Neural cell (in vitro differentiated cells): ENCODE data around the gene PFKFB3. TPM values are rescaled to one million over a fixed set of nuclear protein-coding genes. Genes with fewer than 3 reads are reported as not detected.

Experiments used
- H2AFZ ChIP-seq: fragments of 200-600, 300-800 bp; sonication (generic), shearing (Covaris generic); 2 replicates; pipeline ENCODE4 v1.6.0; 2014; ENCODE audit warnings: low read depth, mild to moderate bottlenecking, antibody characterized with exemption, low read length, moderate library complexity
- H3F3A ChIP-seq: fragments of 200-600 bp; shearing (Covaris generic); 2 replicates; pipeline ENCODE4 v1.6.1; 2016; ENCODE audit warnings: mild to moderate bottlenecking, moderate library complexity, mixed read lengths, antibody characterized with exemption, low read length; ENCODE audit not compliant: insufficient read depth, poor library complexity, severe bottlenecking
- H3K27ac ChIP-seq: fragments of 200-600, 300-800 bp; sonication (generic), shearing (Covaris generic); 2 replicates; pipeline ENCODE4 v1.5.1; 2014; ENCODE audit warnings: mild to moderate bottlenecking, low read length, moderate library complexity
- H3K27me3 ChIP-seq: fragments of 300-800, 200-600 bp; sonication (generic), shearing (Covaris generic); 2 replicates; pipeline ENCODE4 v1.6.0; 2014; ENCODE audit warnings: mild to moderate bottlenecking, low read depth, low read length, moderate library complexity; ENCODE audit not compliant: insufficient read depth
- H3K36me3 ChIP-seq: fragments of 300-800, 200-600 bp; sonication (generic), shearing (Covaris generic); 2 replicates; pipeline ENCODE4 v1.5.1; 2014; ENCODE audit warnings: mild to moderate bottlenecking, antibody characterized with exemption, low read length, moderate library complexity; ENCODE audit not compliant: insufficient read depth
- H3K4me2 ChIP-seq: fragments of 300-800, 200-600 bp; sonication (generic), shearing (Covaris generic); 2 replicates; pipeline ENCODE4 v1.6.0; 2014; ENCODE audit warnings: mild to moderate bottlenecking, low read length
- H3K4me3 ChIP-seq: fragments of 300-800, 200-600 bp; sonication (generic), shearing (Covaris generic); 2 replicates; pipeline ENCODE4 v1.5.1; 2014; ENCODE audit warnings: mild to moderate bottlenecking, low read length, moderate library complexity
- H3K79me2 ChIP-seq: fragments of 200-600 bp; shearing (Covaris generic); replicated peaks from 2 replicates; pipeline ENCODE4 v1.6.0; 2014; ENCODE audit warnings: mild to moderate bottlenecking, low read length, moderate library complexity; ENCODE audit not compliant: insufficient read depth
- H3K9ac ChIP-seq: fragments of 300-800, 200-600 bp; sonication (generic), shearing (Covaris generic); 2 replicates; pipeline ENCODE4 v1.6.1; 2016; ENCODE audit warnings: mild to moderate bottlenecking, low read length, mixed read lengths
- H3K9me2 ChIP-seq: fragments of 200-600 bp; shearing (Covaris generic); 2 replicates; pipeline ENCODE4 v1.6.1; 2016; ENCODE audit warnings: mild to moderate bottlenecking, low read length, mixed read lengths; ENCODE audit not compliant: insufficient read depth
- H3K9me3 ChIP-seq: fragments of 200-600, 300-800 bp; sonication (generic), shearing (Covaris generic); 2 replicates; pipeline ENCODE4 v1.6.1; 2016; ENCODE audit warnings: mild to moderate bottlenecking, mixed run types, low read length, moderate library complexity, mixed read lengths
- H4K20me1 ChIP-seq: fragments of 200-600 bp; shearing (Covaris generic); 2 replicates; pipeline ENCODE4 v1.6.1; 2016; ENCODE audit warnings: mild to moderate bottlenecking, mixed run types; ENCODE audit not compliant: insufficient read depth
- CTCF ChIP-seq: fragments of 450-650 bp; IDR thresholded peaks from 2 replicates; pipeline ENCODE4 v1.5.1; 2014; ENCODE audit warnings: antibody characterized with exemption, mild to moderate bottlenecking, moderate library complexity; ENCODE audit not compliant: poor library complexity, severe bottlenecking
- EP300 ChIP-seq: fragments of 450-650 bp; conservative IDR thresholded peaks from 2 replicates; pipeline ENCODE4 v1.6.1; 2014; ENCODE audit warnings: antibody characterized with exemption, mild to moderate bottlenecking, moderate library complexity; ENCODE audit not compliant: poor library complexity, severe bottlenecking
- EZH2 ChIP-seq: fragments of 200-600, 300-800 bp; shearing (Covaris generic), sonication (generic); IDR thresholded peaks from 2 replicates; pipeline ENCODE4 v1.6.1; 2014; ENCODE audit warnings: antibody characterized with exemption, low read length, borderline replicate concordance, mild to moderate bottlenecking; ENCODE audit not compliant: insufficient read depth, poor library complexity, severe bottlenecking
- MXI1 ChIP-seq: fragments of 450-650 bp; conservative IDR thresholded peaks from 2 replicates; pipeline ENCODE4 v1.6.1; 2014; ENCODE audit warnings: antibody characterized with exemption, mild to moderate bottlenecking; ENCODE audit not compliant: poor library complexity, severe bottlenecking
- POLR2AphosphoS5 ChIP-seq: IDR thresholded peaks from 2 replicates; pipeline ENCODE4 v1.6.1; 2012
- RAD21 ChIP-seq: fragments of 450-650 bp; conservative IDR thresholded peaks from 2 replicates; pipeline ENCODE4 v1.6.1; 2014; ENCODE audit warnings: antibody characterized with exemption, mild to moderate bottlenecking, moderate library complexity
- REST ChIP-seq: IDR thresholded peaks from 2 replicates; pipeline ENCODE4 v1.6.1; 2012; ENCODE audit warnings: borderline replicate concordance
- SMC3 ChIP-seq: fragments of 450-650 bp; conservative IDR thresholded peaks from 2 replicates; pipeline ENCODE4 v1.6.1; 2014; ENCODE audit warnings: antibody characterized with exemption, mild to moderate bottlenecking, moderate library complexity; ENCODE audit not compliant: poor library complexity
- TAF1 ChIP-seq: IDR thresholded peaks from 2 replicates; pipeline ENCODE4 v1.6.1; 2012; ENCODE audit warnings: low read depth
- polyA plus RNA-seq: library from polyadenylated mRNA; depleted of rRNA; stranded (reverse); fragments of >200 nt; gene quantifications from 2 replicates; pipeline ENCODE4 v1.2.3, GENCODE V29; 2014

PFKFB3 gene
- polyA plus RNA-seq, 1 donor from 2014 or later: 33.4 TPM

DNA sequence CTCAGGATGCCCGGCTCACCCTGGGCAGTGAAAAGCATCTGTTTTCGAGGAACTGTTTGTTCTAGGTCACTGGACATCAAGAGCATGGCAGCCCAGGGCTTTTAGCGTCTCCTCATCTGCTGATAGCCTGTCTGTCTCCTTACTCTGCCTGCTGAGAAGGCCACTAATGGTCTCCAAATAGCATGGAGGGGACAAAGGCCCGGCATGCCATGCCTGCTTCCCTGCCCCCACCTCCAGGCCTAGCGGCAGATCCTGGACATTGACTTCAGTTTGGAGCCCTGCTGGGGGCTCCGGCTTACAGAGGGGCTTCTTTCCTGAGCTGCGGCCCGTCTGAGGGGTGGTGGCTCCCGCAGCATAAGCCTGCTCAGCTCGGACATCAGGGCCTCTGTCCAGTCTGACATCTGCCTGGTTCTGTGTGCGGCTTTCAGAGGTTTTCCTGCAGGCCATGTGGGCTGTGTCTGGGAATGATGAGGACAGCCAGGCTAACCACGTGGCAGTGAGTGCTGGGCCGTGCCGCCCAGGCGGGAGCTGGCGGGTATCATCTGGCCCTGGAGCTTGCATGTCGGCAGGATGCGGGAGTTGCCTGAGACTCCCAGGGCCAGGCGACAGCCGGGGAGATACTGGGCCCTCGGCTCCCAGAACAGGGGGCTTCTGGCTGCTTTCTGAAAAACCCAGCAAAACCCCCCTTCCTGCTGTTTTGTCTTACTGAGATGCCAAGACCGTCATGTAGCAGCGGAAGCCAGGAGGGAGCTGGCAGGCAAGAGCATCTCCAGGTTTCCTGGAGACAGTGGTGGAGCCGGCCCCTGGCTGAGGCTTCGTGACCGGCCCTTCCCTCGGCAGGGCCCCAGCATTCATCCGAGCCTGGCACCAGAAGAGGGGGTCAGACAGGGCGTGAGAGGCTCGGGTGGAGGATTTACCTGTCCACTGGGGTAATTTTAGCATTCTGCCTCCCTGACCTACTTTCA, 9.2 kb downstream of the PFKFB3 start:
- Histone ChIP-seq H3K79me2 (peaks cover 32% of the 10 kb centered on the region), H2AFZ (no peak overlapping the region), H3K4me2 (no peak overlapping the region), H3K9me3 (no peaks in the 10 kb centered on the region), H3K27ac (peak overlapping the region; percentile 37), H3K9me2 (no peaks in the 10 kb centered on the region), H3K9ac (peak overlapping the region; percentile 20), H3K36me3 (no peaks in the 10 kb centered on the region), H3K27me3 (no peaks in the 10 kb centered on the region), H3F3A (no peaks in the 10 kb centered on the region), H3K4me3 (peak overlapping the region; percentile 23), H4K20me1 (no peaks in the 10 kb centered on the region)
- TF ChIP-seq REST (no peak), EP300 (no peak), RAD21 (no peak), POLR2AphosphoS5 (no peak), MXI1 (no peak), TAF1 (no peak), EZH2 (no peak), CTCF (no peak), SMC3 (no peak)

GRCh38 chr10:6212806-6213205, 10.1 kb downstream of the PFKFB3 start:
- no peak overlapping the region for H2AFZ ChIP-seq
- H3K4me2 ChIP-seq: no peak overlapping the region
- H3K79me2 ChIP-seq: peaks cover 28% of the 10 kb centered on the region
- no peaks in the 10 kb centered on the region for H3F3A ChIP-seq
- TF ChIP-seq TAF1 (no peak), EZH2 (no peak)
- H4K20me1 ChIP-seq: no peaks in the 10 kb centered on the region
- no peaks in the 10 kb centered on the region for H3K9me3 ChIP-seq
- H3K9ac ChIP-seq: no peak overlapping the region
- no peaks in the 10 kb centered on the region for H3K36me3 ChIP-seq
- no peaks in the 10 kb centered on the region for H3K9me2 ChIP-seq
- H3K27me3 ChIP-seq: no peaks in the 10 kb centered on the region
- H3K27ac ChIP-seq: no peak overlapping the region
- no peak overlapping the region for H3K4me3 ChIP-seq
